T-helper 1 cell treated with Interleukin-12 subunit alpha and Interleukin-12 subunit beta and Interleukin-4 antibody, amounts not matched to agents 30 μg/mL and 1 μg/mL, for 36 hours (primary cell): Measurements from ENCODE around the gene XIAP.
"Not testable (repeated sequence)": the region's sequence is repeated elsewhere in the genome, so short reads cannot be mapped to it uniquely, and the experiment has no call there.

Experiments used
- H3K27ac Mint-ChIP-seq: one replicate; pipeline ENCODE4 v1.8.0; 2021; ENCODE audit warnings: mild to moderate bottlenecking, mixed read lengths
- H3K27me3 Mint-ChIP-seq: one replicate; pipeline ENCODE4 v1.8.0; 2021; ENCODE audit warnings: low read depth, mixed read lengths
- H3K36me3 Mint-ChIP-seq: one replicate; pipeline ENCODE4 v1.8.0; 2021; ENCODE audit warnings: low read depth, mixed read lengths
- H3K4me1 Mint-ChIP-seq: one replicate; pipeline ENCODE4 v1.8.0; 2021; ENCODE audit warnings: low read depth, mixed read lengths
- H3K4me3 Mint-ChIP-seq: one replicate; pipeline ENCODE4 v1.8.0; 2021; ENCODE audit warnings: mild to moderate bottlenecking, moderate library complexity, mixed read lengths
- H3K9me3 Mint-ChIP-seq: one replicate; pipeline ENCODE4 v1.8.0; 2021; ENCODE audit warnings: mixed read lengths

The XIAP gene

GRCh38 chrX:123851079-123851478 lies 8.8 kb upstream of the XIAP start:
- Mint-ChIP-seq H3K4me1 (peaks cover 5% of the 10 kb centered on the region), H3K4me3 (no peak overlapping the region), H3K27me3 (peaks cover 3% of the 10 kb centered on the region), H3K9me3 (no peaks in the 10 kb centered on the region), H3K27ac (no peak overlapping the region), H3K36me3 (no peaks in the 10 kb centered on the region)

GRCh38 chrX:123854329-123854728 lies 5.5 kb upstream of the XIAP start:
- no peaks in the 10 kb centered on the region for H3K9me3 Mint-ChIP-seq
- no peak overlapping the region for H3K4me3 Mint-ChIP-seq
- H3K27ac Mint-ChIP-seq = no peak overlapping the region
- H3K27me3 Mint-ChIP-seq = peaks cover 3% of the 10 kb centered on the region
- peaks cover 9% of the 10 kb centered on the region for H3K4me1 Mint-ChIP-seq
- H3K36me3 Mint-ChIP-seq = no peaks in the 10 kb centered on the region

- H3K4me1 Mint-ChIP-seq = peaks cover 8% of the 10 kb centered on the region
- H3K9me3 Mint-ChIP-seq = no peaks in the 10 kb centered on the region
- H3K36me3 Mint-ChIP-seq = peaks cover 1% of the 10 kb centered on the region
- H3K27ac Mint-ChIP-seq = peak overlapping the region; percentile 82
- no peaks in the 10 kb centered on the region for H3K27me3 Mint-ChIP-seq
- H3K4me3 Mint-ChIP-seq = peak overlapping the region; percentile 88
Observed at GRCh38 chrX:123859409-123859845, 426 bp upstream of the XIAP start.

- H3K9me3 Mint-ChIP-seq = no peaks in the 10 kb centered on the region
- H3K4me3 Mint-ChIP-seq = peak overlapping the region; percentile 88
- peak overlapping the region; percentile 91 for H3K27ac Mint-ChIP-seq
- H3K27me3 Mint-ChIP-seq = no peaks in the 10 kb centered on the region
- H3K4me1 Mint-ChIP-seq = peaks cover 8% of the 10 kb centered on the region
- peaks cover 3% of the 10 kb centered on the region for H3K36me3 Mint-ChIP-seq
Observed at GRCh38 chrX:123860983-123861382, 1.1 kb downstream of the XIAP start.

GRCh38 chrX:123869488-123869887 lies 9.6 kb downstream of the XIAP start:
- Mint-ChIP-seq H3K4me1 (peaks cover 3% of the 10 kb centered on the region), H3K27me3 (no peaks in the 10 kb centered on the region), H3K27ac (no peak overlapping the region), H3K4me3 (no peak overlapping the region), H3K36me3 (peaks cover 5% of the 10 kb centered on the region), H3K9me3 (no peaks in the 10 kb centered on the region)

- Mint-ChIP-seq H3K4me3 (no peak overlapping the region), H3K27me3 (no peaks in the 10 kb centered on the region), H3K4me1 (peaks cover 3% of the 10 kb centered on the region), H3K9me3 (no peaks in the 10 kb centered on the region), H3K27ac (no peak overlapping the region), H3K36me3 (peaks cover 3% of the 10 kb centered on the region)
Observed at GRCh38 chrX:123871309-123871708, 11.5 kb downstream of the XIAP start.

- H3K36me3 Mint-ChIP-seq = peaks cover 3% of the 10 kb centered on the region
- no peak overlapping the region for H3K4me3 Mint-ChIP-seq
- no peak overlapping the region for H3K27ac Mint-ChIP-seq
- H3K4me1 Mint-ChIP-seq = peaks cover 15% of the 10 kb centered on the region
- H3K9me3 Mint-ChIP-seq = no peaks in the 10 kb centered on the region
- H3K27me3 Mint-ChIP-seq = no peaks in the 10 kb centered on the region
Observed at GRCh38 chrX:123873956-123874355, 14.1 kb downstream of the XIAP start.

GRCh38 chrX:123876177-123876576 lies 16.3 kb downstream of the XIAP start:
- no peak overlapping the region for H3K4me3 Mint-ChIP-seq
- no peaks in the 10 kb centered on the region for H3K27me3 Mint-ChIP-seq
- H3K27ac Mint-ChIP-seq = no peak overlapping the region
- peaks cover 20% of the 10 kb centered on the region for H3K4me1 Mint-ChIP-seq
- peaks cover 5% of the 10 kb centered on the region for H3K36me3 Mint-ChIP-seq
- no peaks in the 10 kb centered on the region for H3K9me3 Mint-ChIP-seq

- Mint-ChIP-seq H3K27me3 (no peaks in the 10 kb centered on the region), H3K9me3 (no peaks in the 10 kb centered on the region), H3K36me3 (peaks cover 6% of the 10 kb centered on the region), H3K4me3 (no peak overlapping the region), H3K27ac (no peak overlapping the region), H3K4me1 (peaks cover 22% of the 10 kb centered on the region)
Observed at GRCh38 chrX:123876844-123877243, 17.0 kb downstream of the XIAP start.

GRCh38 chrX:123878252-123878721 lies 18.4 kb downstream of the XIAP start:
- Mint-ChIP-seq H3K4me3 (peak overlapping the region; percentile 40), H3K9me3 (no peaks in the 10 kb centered on the region), H3K27ac (peak overlapping the region; percentile 65), H3K36me3 (peaks cover 6% of the 10 kb centered on the region), H3K27me3 (no peaks in the 10 kb centered on the region), H3K4me1 (peaks cover 24% of the 10 kb centered on the region)

- H3K27ac Mint-ChIP-seq = no peak overlapping the region
- H3K9me3 Mint-ChIP-seq = no peaks in the 10 kb centered on the region
- H3K4me3 Mint-ChIP-seq = no peak overlapping the region
Observed at GRCh38 chrX:123881330-123881729, 21.5 kb downstream of the XIAP start.

GRCh38 chrX:123882391-123882790 lies 22.5 kb downstream of the XIAP start:
- H3K4me3 Mint-ChIP-seq = no peak overlapping the region
- H3K27me3 Mint-ChIP-seq = no peaks in the 10 kb centered on the region
- no peaks in the 10 kb centered on the region for H3K9me3 Mint-ChIP-seq
- peaks cover 6% of the 10 kb centered on the region for H3K36me3 Mint-ChIP-seq
- H3K27ac Mint-ChIP-seq = no peak overlapping the region
- H3K4me1 Mint-ChIP-seq = peaks cover 21% of the 10 kb centered on the region

More at GRCh38 chrX:123881330-123881729, 21.5 kb downstream of the XIAP start:
- peaks cover 6% of the 10 kb centered on the region for H3K36me3 Mint-ChIP-seq
- no peaks in the 10 kb centered on the region for H3K27me3 Mint-ChIP-seq
- H3K4me1 Mint-ChIP-seq = peaks cover 24% of the 10 kb centered on the region

- Mint-ChIP-seq H3K4me1 (peaks cover 9% of the 10 kb centered on the region), H3K9me3 (no peaks in the 10 kb centered on the region), H3K4me3 (no peak overlapping the region), H3K27me3 (no peaks in the 10 kb centered on the region), H3K36me3 (peaks cover 9% of the 10 kb centered on the region), H3K27ac (no peak overlapping the region)
Observed at GRCh38 chrX:123884809-123885408, 25.1 kb downstream of the XIAP start.

GRCh38 chrX:123899701-123900100 lies 39.8 kb downstream of the XIAP start:
- no peak overlapping the region for H3K27ac Mint-ChIP-seq
- no peaks in the 10 kb centered on the region for H3K9me3 Mint-ChIP-seq
- no peaks in the 10 kb centered on the region for H3K27me3 Mint-ChIP-seq
- no peak overlapping the region for H3K4me3 Mint-ChIP-seq
- no peaks in the 10 kb centered on the region for H3K4me1 Mint-ChIP-seq
- peaks cover 11% of the 10 kb centered on the region for H3K36me3 Mint-ChIP-seq

GRCh38 chrX:123903261-123903660 lies 43.4 kb downstream of the XIAP start:
- H3K9me3 Mint-ChIP-seq, H3K27me3 Mint-ChIP-seq, H3K27ac Mint-ChIP-seq, H3K4me3 Mint-ChIP-seq, H3K4me1 Mint-ChIP-seq: not testable (repeated sequence)
- peaks cover 28% of the 10 kb centered on the region for H3K36me3 Mint-ChIP-seq

GRCh38 chrX:123905332-123905731 lies 45.5 kb downstream of the XIAP start:
- peaks cover 5% of the 10 kb centered on the region for H3K4me1 Mint-ChIP-seq
- no peaks in the 10 kb centered on the region for H3K9me3 Mint-ChIP-seq
- H3K27ac Mint-ChIP-seq = no peak overlapping the region
- no peak overlapping the region for H3K4me3 Mint-ChIP-seq
- no peaks in the 10 kb centered on the region for H3K27me3 Mint-ChIP-seq
- H3K36me3 Mint-ChIP-seq = peaks cover 31% of the 10 kb centered on the region
